GM23248 (cell line): ENCODE measurements around the gene TMEM26.

Experiments used
- EZH2 ChIP-seq: fragments of 200-600 bp; sonication (generic); IDR thresholded peaks from 2 replicates; pipeline ENCODE4 v1.6.1; 2018; ENCODE audit warnings: antibody characterized with exemption, mild to moderate bottlenecking; ENCODE audit not compliant: insufficient read depth, poor library complexity, severe bottlenecking
- EZH2phosphoT487 ChIP-seq: fragments of 200-600 bp; sonication (generic); IDR thresholded peaks from 2 replicates; pipeline ENCODE4 v1.6.1; 2018; ENCODE audit warnings: antibody characterized with exemption, moderate library complexity, mild to moderate bottlenecking, low read depth; ENCODE audit not compliant: insufficient read depth

- TF ChIP-seq EZH2 (no peak), EZH2phosphoT487 (no peak)
These were observed 27.0 kb upstream of the TMEM26 start for GRCh38 chr10:61480208-61480607.
